Natural killer cell (primary cell): ENCODE results near the gene COX5A. TPM values are rescaled to one million over a fixed set of nuclear protein-coding genes. Genes with fewer than 3 reads are reported as not detected.

ENCODE experiments used
- ATAC-seq, 3 donors: fragments of 150-1000 bp in 2 of 3; fragments of 200-7000 bp in 1 of 3; cut with Tn5 transposase; 1 replicate in 1 of 3; 2 replicates in 2 of 3; pipeline ENCODE4 v1.10.0; 2021; ENCODE audit warnings: mild to moderate bottlenecking in 2 of 3, moderate library complexity in 2 of 3
- DNase-seq, 2 donors: peaks; one replicate each; pipeline versions ENCODE4 v3.0.0 to v3.0.0-alpha.2; 2013 to 2021; ENCODE audit warnings: mixed read lengths in 1 of 2
- H3K27ac ChIP-seq: one replicate; pipeline ENCODE4 v1.5.1; 2013; ENCODE audit warnings: mild to moderate bottlenecking, low read length
- H3K27me3 ChIP-seq: one replicate; pipeline ENCODE4 v1.6.1; 2013; ENCODE audit warnings: low read length; ENCODE audit not compliant: control insufficient read depth, insufficient read depth
- H3K36me3 ChIP-seq: one replicate; pipeline ENCODE4 v1.6.1; 2013; ENCODE audit warnings: low read length; ENCODE audit not compliant: control insufficient read depth, insufficient read depth
- H3K4me1 ChIP-seq: one replicate; pipeline ENCODE4 v1.6.1; 2013; ENCODE audit warnings: low read length; ENCODE audit not compliant: control insufficient read depth, insufficient read depth
- H3K4me3 ChIP-seq: one replicate; pipeline ENCODE4 v1.5.1; 2013; ENCODE audit warnings: low read length
- H3K9me3 ChIP-seq: one replicate; pipeline ENCODE4 v1.6.1; 2013; ENCODE audit warnings: low read length; ENCODE audit not compliant: control insufficient read depth, insufficient read depth
- H3K27ac Mint-ChIP-seq, 2 donors: one replicate each; pipeline ENCODE4 v1.8.0; 2022; ENCODE audit warnings: mild to moderate bottlenecking in 2 of 2, mixed read lengths in 2 of 2, moderate library complexity in 1 of 2
- H3K27me3 Mint-ChIP-seq, 2 donors: one replicate each; pipeline ENCODE4 v1.8.0; 2022; ENCODE audit warnings: low read depth in 2 of 2, mixed read lengths in 2 of 2
- H3K36me3 Mint-ChIP-seq: one replicate; pipeline ENCODE4 v1.8.0; 2022; ENCODE audit warnings: mixed read lengths
- H3K4me1 Mint-ChIP-seq, 2 donors: one replicate each; pipeline ENCODE4 v1.8.0; 2022; ENCODE audit warnings: mixed read lengths in 2 of 2
- H3K4me3 Mint-ChIP-seq: one replicate; pipeline ENCODE4 v1.8.0; 2022; ENCODE audit warnings: mild to moderate bottlenecking, moderate library complexity, mixed read lengths
- H3K9me3 Mint-ChIP-seq, 2 donors: one replicate each; pipeline ENCODE4 v1.8.0; 2022; ENCODE audit warnings: mixed read lengths in 2 of 2
- CTCF ChIP-seq: fragments of 200-600 bp; IDR thresholded peaks from one replicate; pipeline ENCODE4 v1.8.0; 2022; ENCODE audit warnings: antibody characterized with exemption
- WGBS: methylation state at CpG from one replicate; pipeline ENCODE4 v1.1.7; 2013; ENCODE audit warnings: missing lambda C conversion rate; ENCODE audit not compliant: insufficient coverage; 5-methylcytosine and 5-hydroxymethylcytosine counted together
- intact Hi-C: fragments of 100-400 bp; cut with micrococcal nuclease; formaldehyde crosslinking; loops from one replicate; pipeline ENCODE4 v1.14.2; 2022
- total RNA-seq, 4 donors: library from RNA; stranded (reverse); fragments of 120-200 nt in 1 of 4; gene quantifications; one replicate each; pipeline versions ENCODE4 v1.2.3 to v1.2.4, GENCODE V29; 2013 to 2022

Gene COX5A
- total RNA-seq, 3 donors from 2014 or later (not counting 1 experiment from before 2014, with no cell fraction given) = 69.7 to 90.0 (median 76.9) TPM

- Histone ChIP-seq H3K36me3 (no peaks in the 10 kb centered on the region), H3K4me3 (no peak overlapping the region), H3K27ac (no peak overlapping the region), H3K27me3 (peaks cover 25% of the 10 kb centered on the region), H3K4me1 (peaks cover 20% of the 10 kb centered on the region), H3K9me3 (no peaks in the 10 kb centered on the region)
- DNase-seq (no peak), ATAC-seq (peak in 1 of 3 donors; percentile 5)
- peaks cover 6 to 13% of the 10 kb centered on the region in 2 donors for H3K4me1 Mint-ChIP-seq
- H3K9me3 Mint-ChIP-seq = no peaks in the 10 kb centered on the region
- no peak for TF ChIP-seq CTCF
- no peak overlapping the region for H3K4me3 Mint-ChIP-seq
- H3K36me3 Mint-ChIP-seq = no peaks in the 10 kb centered on the region
- no peak overlapping the region for H3K27ac Mint-ChIP-seq
- peaks cover 52 to 58% of the 10 kb centered on the region in 2 donors for H3K27me3 Mint-ChIP-seq
- WGBS = 92% methylated on average over 8 of the region's 8 CpGs
- intact Hi-C loops = no loop called here
Measured at GRCh38 chr15:74962219-74962618, 24.3 kb upstream of the COX5A start.

- Mint-ChIP-seq H3K9me3 (no peaks in the 10 kb centered on the region), H3K4me3 (no peak overlapping the region), H3K27ac (no peak overlapping the region), H3K27me3 (peaks cover 52 to 58% of the 10 kb centered on the region in 2 donors), H3K36me3 (no peaks in the 10 kb centered on the region), H3K4me1 (peaks cover 6 to 18% of the 10 kb centered on the region in 2 donors)
- intact Hi-C loops = no loop called here
- Histone ChIP-seq H3K27me3 (peaks cover 27% of the 10 kb centered on the region), H3K4me1 (peaks cover 26% of the 10 kb centered on the region), H3K36me3 (no peaks in the 10 kb centered on the region), H3K4me3 (no peak overlapping the region), H3K27ac (no peak overlapping the region), H3K9me3 (no peaks in the 10 kb centered on the region)
- no peak for TF ChIP-seq CTCF
- ATAC-seq (no peak), DNase-seq (no peak)
- WGBS = 82% methylated on average over 5 of the region's 5 CpGs
Measured at GRCh38 chr15:74961616-74962015, 23.7 kb upstream of the COX5A start.

- no peak for ATAC-seq
- Histone ChIP-seq H3K9me3 (no peaks in the 10 kb centered on the region), H3K36me3 (no peaks in the 10 kb centered on the region), H3K27ac (no peak overlapping the region), H3K4me3 (no peak overlapping the region), H3K27me3 (peaks cover 27% of the 10 kb centered on the region), H3K4me1 (peaks cover 27% of the 10 kb centered on the region)
- H3K27ac Mint-ChIP-seq = no peak overlapping the region
- TF ChIP-seq CTCF = no peak
- WGBS = 83% methylated on average over 2 of the region's 3 CpGs
- intact Hi-C loops = no loop called here
- H3K27me3 Mint-ChIP-seq = peaks cover 52 to 58% of the 10 kb centered on the region in 2 donors
- no peak for DNase-seq
- H3K9me3 Mint-ChIP-seq = no peaks in the 10 kb centered on the region
- no peaks in the 10 kb centered on the region for H3K36me3 Mint-ChIP-seq
- H3K4me1 Mint-ChIP-seq = peaks cover 6 to 18% of the 10 kb centered on the region in 2 donors
- H3K4me3 Mint-ChIP-seq = no peak overlapping the region
Measured at GRCh38 chr15:74960995-74961588, 23.2 kb upstream of the COX5A start.

GRCh38 chr15:74960286-74960685, 22.4 kb upstream of the COX5A start:
- H3K27ac ChIP-seq = no peak overlapping the region
- no peak overlapping the region for H3K27ac Mint-ChIP-seq
- H3K4me3 Mint-ChIP-seq = no peak overlapping the region
- H3K27me3 Mint-ChIP-seq = peaks cover 52 to 58% of the 10 kb centered on the region in 2 donors
- no CpG with 5 or more reads among the region's 1 CpG for WGBS
- H3K4me1 Mint-ChIP-seq = peaks cover 6 to 18% of the 10 kb centered on the region in 2 donors
- H3K9me3 Mint-ChIP-seq = no peaks in the 10 kb centered on the region
- H3K36me3 ChIP-seq = no peaks in the 10 kb centered on the region
- no peak for ATAC-seq
- H3K27me3 ChIP-seq = peaks cover 30% of the 10 kb centered on the region
- no peaks in the 10 kb centered on the region for H3K9me3 ChIP-seq
- DNase-seq = no peak
- no peaks in the 10 kb centered on the region for H3K36me3 Mint-ChIP-seq
- intact Hi-C loops = no loop called here
- TF ChIP-seq CTCF = no peak
- H3K4me3 ChIP-seq = no peak overlapping the region
- H3K4me1 ChIP-seq = peaks cover 33% of the 10 kb centered on the region
